H7 (cell line): ENCODE measurements around the gene RIPOR2. TPM values are rescaled to one million over a fixed set of nuclear protein-coding genes. Genes with fewer than 3 reads are reported as not detected.

Source experiments
- DNase-seq: peaks from one replicate; pipeline ENCODE4 v3.0.0; 2012
- H3K27me3 ChIP-seq: 2 replicates; pipeline ENCODE4 v1.6.0; 2011; ENCODE audit warnings: mild to moderate bottlenecking, low read length; ENCODE audit not compliant: control insufficient read depth, insufficient read depth
- H3K36me3 ChIP-seq: replicated peaks from 2 replicates; pipeline ENCODE4 v1.5.1; 2011; ENCODE audit warnings: low read length; ENCODE audit not compliant: control insufficient read depth, insufficient read depth
- H3K4me3 ChIP-seq: 2 replicates; pipeline ENCODE4 v1.5.1; 2011; ENCODE audit warnings: low read depth, mild to moderate bottlenecking, control low read depth, low read length, moderate library complexity; ENCODE audit not compliant: insufficient read depth
- total RNA-seq: library from RNA; depleted of rRNA; stranded (reverse); fragments of >200 nt; shearing (Covaris generic); gene quantifications from 2 replicates; pipeline ENCODE4 v1.2.3, GENCODE V29; 2014

The RIPOR2 gene
- total RNA-seq, 1 experiment from 2014 or later, result 0.31 TPM

DNA sequence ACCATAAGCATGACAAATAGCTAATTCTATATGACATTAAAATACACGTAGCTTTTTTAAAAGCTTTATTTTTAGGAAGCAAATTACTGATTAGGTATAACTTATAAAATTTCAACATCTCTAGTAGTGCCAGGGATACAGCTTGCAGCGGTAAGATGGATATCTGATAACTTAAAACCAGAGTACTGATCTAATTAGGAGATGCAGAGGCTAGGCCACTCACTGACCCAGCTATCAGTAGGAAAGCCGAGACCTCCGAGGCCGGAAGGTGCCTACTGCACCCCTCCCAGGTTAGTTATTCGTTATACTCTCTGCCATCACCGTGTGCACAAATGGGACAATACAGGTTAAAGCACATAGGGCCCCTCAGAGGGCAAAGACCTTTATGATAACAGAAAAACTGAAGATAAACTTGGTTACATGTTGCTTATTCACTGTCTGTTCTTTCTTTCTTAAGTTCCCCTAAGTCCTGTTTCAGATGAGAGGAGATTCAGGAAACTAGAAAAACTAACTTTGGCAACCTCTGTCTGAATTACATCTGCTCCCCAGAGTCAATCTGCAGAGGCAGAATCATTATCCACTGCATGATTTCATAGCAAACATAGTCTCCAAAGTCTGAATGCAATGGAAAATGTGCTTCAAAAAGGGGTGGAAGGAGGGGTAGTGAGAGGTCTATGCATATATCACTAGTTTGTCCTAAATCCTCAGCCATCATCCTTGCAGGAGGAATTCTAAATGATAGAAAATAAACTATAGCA is 60.8 kb downstream of the RIPOR2 start:
- Histone ChIP-seq H3K36me3 (no peaks in the 10 kb centered on the region), H3K4me3 (no peak overlapping the region), H3K27me3 (no peaks in the 10 kb centered on the region)
- no peak for DNase-seq

DNA sequence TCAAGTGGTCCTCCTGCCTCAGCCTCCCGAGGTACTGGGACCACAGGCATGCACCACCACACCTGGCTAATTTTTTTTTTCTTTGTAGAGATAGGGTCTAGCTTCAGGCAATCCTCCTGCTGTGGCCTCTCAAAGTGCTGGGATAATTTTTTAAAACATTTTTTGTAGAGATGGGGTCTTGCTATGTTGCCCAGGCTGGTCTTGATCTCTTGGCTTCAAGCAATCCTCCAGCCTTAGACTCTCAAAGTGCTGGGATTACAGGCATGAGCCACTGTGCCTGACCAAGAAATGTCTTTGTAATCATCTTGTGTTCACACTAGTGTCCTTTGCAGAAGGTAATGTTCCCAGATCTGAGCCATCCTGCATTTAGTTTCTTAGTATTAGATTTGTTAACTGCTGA is 61.6 kb downstream of the RIPOR2 start:
- Histone ChIP-seq H3K27me3 (no peaks in the 10 kb centered on the region), H3K4me3 (no peak overlapping the region), H3K36me3 (no peaks in the 10 kb centered on the region)
- no peak for DNase-seq

DNA sequence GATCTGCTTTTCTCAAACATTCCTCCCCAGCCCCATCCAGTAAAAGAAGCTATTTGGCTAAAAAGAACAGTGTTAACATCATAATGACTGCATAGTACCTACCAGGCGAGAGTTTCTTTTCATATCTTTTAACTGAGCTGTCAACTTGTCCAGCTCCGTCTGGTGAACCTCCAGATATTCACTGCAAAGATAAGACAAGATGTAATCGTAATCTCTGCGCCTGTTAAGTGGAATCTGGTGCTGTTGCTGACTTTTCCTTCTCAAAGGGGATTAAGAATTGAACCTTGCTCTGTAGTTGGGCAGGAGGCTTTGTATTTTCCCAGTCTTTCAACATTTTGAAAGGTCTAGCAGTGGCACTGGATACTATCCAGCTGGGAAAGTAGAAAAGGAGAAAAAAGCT is 63.0 kb downstream of the RIPOR2 start:
- DNase-seq, result no peak
- no peaks in the 10 kb centered on the region for H3K36me3 ChIP-seq
- no peak overlapping the region for H3K4me3 ChIP-seq
- no peaks in the 10 kb centered on the region for H3K27me3 ChIP-seq

DNA sequence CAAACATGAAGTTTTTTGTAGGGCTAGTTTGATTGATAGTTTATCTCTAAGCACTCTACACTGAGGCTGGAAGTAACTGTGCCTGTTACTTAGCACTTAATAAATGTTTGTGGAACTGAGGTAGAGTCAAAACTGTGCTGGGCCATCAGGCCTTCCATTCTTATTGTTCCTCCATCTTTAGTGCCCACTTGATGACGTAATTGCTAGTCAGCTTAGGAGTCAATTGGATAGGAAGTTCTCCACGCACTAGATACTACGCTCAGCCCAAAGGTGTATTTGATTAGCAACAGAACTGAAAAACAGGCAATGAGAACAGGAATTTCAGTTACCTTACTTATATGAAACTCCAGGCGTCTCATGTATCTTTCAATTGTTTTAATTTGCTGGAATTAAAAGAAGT is 67.0 kb downstream of the RIPOR2 start:
- Histone ChIP-seq H3K27me3 (no peaks in the 10 kb centered on the region), H3K4me3 (no peak overlapping the region), H3K36me3 (no peaks in the 10 kb centered on the region)
- DNase-seq, result no peak

DNA sequence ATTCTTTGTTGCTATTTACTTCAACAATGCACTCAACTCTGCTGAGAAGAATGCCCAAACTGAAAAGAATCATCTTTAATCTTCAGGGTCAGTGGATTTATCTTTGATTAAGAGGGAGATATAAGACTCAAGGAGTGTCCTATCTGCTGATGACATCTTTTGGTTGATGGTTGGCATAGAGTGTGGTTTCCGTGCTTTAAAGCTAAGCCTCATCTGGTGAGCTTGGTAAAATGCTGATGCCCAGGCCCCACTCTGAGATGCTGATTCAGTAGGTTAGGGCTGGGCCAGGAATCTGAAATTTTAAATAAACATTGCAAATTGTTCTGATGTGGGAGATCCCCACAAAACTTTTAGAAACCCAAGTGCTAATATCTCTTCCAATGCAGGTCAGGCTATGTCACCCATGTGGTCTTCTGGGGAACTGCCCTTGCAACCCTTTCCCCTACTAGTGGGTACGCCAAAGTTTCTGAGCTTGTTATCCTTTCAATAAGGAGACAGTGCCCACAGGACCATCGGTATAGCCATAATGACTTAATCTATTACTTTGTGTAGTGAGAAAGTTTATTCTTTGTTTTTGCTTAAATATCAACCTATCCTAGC is 68.6 kb downstream of the RIPOR2 start:
- DNase-seq, result no peak
- H3K27me3 ChIP-seq, result no peaks in the 10 kb centered on the region

DNA sequence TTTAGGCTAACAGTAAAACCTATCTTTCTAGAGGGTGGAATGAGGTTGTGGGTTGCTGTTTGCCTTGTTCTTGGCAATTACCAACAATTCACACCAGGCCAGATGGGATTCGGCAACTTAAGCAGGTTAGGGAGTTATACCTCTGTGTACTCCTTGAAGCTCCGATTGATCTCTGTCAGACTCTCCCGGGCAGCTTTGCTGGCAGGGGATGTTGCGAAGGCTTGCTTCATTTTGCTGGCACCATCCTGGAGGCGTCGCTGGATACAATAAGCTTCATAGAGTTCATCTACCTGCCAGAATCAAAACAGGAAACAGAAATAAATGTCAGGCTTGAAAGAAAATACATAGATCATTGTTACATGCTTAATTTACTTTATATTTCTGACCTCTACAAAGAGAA is 70.6 kb downstream of the RIPOR2 start:
- no peak overlapping the region for H3K4me3 ChIP-seq
- no peaks in the 10 kb centered on the region for H3K27me3 ChIP-seq
- DNase-seq, result no peak
- no peaks in the 10 kb centered on the region for H3K36me3 ChIP-seq

More for the DNA sequence above, 68.6 kb downstream of the RIPOR2 start:
- H3K4me3 ChIP-seq, result no peak overlapping the region
- no peaks in the 10 kb centered on the region for H3K36me3 ChIP-seq

DNA sequence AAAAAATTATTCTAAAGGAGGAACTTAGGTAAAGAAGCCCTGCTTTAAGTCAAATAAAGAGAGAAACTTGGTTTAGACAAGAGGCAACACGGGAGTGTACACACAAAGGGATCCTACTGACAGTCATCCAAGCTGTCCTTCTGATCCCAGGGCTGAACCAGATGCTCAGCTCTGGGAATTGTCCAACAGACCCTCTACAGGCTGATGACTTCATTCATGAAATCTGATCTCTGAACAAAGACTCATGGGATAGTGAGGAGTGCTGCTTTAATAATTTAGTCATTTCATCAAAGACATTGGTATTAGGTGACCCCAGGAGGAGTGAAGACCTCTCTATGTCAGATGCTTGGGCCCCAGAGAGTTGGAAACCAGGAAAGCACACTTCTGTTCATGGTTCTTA is 71.4 kb downstream of the RIPOR2 start:
- no peak for DNase-seq
- Histone ChIP-seq H3K27me3 (no peaks in the 10 kb centered on the region), H3K36me3 (no peaks in the 10 kb centered on the region), H3K4me3 (no peak overlapping the region)

DNA sequence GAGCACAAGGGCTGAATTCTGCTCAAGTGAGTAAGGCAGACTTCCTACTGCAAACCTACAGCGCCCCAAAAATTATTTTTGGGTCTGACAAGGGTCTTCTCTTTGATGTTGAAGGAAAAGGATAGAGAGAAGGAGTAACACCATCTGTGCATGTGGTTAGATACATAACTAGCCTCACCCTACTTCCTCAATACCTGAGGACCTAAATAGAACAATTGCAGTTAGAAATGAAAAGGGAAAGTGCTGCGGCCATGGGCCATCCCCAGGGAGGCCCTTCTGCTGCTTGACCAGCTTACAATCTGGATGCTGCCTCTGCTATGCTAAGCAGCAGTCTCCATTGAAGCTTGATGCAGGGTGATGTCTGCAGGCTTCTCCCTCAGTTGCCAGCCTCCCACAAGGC is 73.8 kb downstream of the RIPOR2 start:
- Histone ChIP-seq H3K4me3 (no peak overlapping the region), H3K36me3 (no peaks in the 10 kb centered on the region), H3K27me3 (no peaks in the 10 kb centered on the region; the same call in 1 of the 2 replicates)
- no peak for DNase-seq

DNA sequence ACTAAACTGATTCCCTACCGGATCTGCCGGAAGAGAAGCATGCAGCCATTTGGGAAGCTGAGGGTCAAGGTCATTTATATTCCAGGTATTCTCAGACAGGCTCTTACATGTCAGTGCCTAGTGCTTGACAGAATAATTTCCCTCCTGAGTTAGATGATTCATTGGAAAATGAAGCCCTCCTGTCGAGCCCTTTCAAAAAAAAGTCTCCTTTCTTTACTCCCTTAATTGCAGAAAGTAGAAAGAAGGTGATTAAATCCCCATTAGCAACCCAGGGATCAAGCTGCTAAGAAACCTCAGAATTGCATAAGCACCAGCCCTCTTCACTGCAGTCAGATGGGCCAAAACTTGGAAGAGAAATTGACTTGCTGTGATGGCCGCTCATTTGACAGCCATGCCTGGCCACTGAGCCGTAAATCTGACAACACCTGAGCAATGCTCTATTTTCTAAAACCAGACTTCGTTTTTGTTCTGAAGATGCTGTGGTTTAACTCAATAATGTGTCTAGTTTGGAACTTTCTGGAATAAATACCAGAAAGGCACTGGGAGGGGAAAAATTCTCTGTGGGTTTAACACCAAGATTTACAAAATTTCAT is 76.1 kb downstream of the RIPOR2 start:
- Histone ChIP-seq H3K36me3 (no peaks in the 10 kb centered on the region), H3K4me3 (no peak overlapping the region), H3K27me3 (no peaks in the 10 kb centered on the region; the same call in 1 of the 2 replicates)
- DNase-seq, result no peak

DNA sequence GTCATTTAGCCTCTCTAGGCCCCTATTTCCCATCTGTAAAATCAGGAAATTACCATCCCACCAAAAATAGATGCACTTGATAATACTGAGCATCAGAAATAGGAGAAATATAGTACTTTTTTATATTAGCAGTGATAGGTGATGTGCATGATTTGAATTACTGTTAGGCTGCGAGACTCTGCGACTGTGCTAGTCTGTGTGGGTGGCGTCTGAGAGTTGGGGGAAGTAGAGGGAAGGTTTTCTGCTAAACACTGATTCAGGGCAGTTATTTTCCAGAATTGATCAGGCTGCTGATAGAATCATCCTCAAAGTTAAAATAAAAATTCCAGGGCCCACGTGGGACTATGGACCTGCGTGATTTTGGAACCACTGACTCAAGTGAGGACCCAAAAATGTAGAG is 76.6 kb downstream of the RIPOR2 start:
- DNase-seq, result no peak
- no peak overlapping the region for H3K4me3 ChIP-seq
- H3K27me3 ChIP-seq, result no peaks in the 10 kb centered on the region; the same call in 1 of the 2 replicates
- no peaks in the 10 kb centered on the region for H3K36me3 ChIP-seq

DNA sequence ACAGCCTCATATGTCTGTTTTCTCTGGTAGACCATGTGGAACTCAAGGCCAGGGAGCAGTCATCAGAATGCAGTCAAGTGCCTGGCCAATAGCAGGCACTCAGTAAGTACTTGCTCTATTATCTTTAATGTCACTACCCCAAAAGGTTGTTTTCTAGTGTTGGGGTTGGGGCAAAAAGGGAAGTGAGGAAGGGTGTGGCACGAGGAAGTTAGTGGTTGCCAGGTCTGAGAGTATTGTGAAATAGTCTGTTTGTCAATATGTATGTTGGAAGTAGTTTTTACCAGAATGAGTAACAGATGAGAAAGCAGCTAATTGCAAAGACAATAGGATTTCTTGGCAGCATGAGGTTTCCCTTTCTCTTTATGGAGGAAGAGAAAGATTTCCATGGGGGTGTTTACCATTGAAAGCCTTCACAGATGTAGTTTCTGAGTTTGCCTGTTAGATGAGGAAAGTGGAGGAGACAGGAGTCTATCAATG is 77.5 kb downstream of the RIPOR2 start:
- Histone ChIP-seq H3K36me3 (no peaks in the 10 kb centered on the region), H3K27me3 (no peaks in the 10 kb centered on the region; the same call in 1 of the 2 replicates), H3K4me3 (no peak overlapping the region)
- no peak for DNase-seq

DNA sequence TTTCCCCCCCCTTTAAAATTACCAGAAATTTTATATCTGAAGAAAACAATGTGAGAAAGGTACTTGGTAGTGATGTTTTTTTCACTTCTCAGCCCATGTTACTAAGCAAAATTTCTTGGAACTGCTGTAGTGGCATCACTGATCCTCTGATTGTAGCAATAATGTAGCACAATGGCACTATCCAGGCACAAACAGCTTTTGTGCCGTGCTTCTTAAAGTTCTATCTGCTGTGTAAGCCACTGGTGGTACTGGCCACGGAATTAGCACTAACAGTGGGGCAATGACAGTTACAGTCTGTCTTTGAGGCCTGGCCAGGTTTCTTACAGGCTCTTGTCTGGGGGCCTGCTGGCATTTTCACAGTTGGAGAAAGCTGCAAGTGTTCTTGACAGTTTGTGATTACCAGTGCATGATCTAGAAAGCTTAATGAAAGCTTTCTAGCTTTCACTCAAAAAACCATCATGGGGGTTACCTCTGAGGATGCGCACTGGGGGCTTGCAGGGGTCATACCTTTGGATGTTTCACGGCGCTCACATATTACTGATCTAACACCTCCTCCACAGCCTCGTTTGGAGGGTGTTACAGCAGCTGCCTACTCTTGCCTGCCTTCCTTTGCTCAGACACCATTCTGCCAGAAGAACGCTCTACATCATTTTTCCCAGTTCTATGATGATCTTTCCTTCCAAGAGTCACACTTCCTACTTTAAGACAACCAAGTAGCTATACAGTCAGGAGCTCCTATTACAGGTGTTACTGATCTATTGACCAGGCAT is 78.7 kb downstream of the RIPOR2 start:
- Histone ChIP-seq H3K36me3 (no peaks in the 10 kb centered on the region), H3K27me3 (no peaks in the 10 kb centered on the region; the same call in 1 of the 2 replicates), H3K4me3 (no peak overlapping the region)
- DNase-seq, result no peak

DNA sequence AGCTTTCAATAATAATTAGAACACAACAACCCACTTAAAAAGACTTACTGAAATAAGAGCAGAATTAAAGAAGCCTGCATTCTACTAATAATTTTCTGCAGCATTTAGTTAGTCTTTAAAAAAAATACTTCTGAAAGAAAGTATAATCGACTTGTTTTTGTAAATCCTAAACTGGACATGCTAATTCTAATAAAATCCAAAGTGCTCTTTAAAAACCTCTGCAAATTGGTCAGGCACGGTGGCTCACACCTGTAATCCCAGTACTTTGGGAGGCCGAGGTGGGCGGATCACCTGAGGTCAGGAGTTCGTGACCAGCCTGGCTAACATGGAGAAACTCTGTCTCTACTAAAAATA is 79.5 kb downstream of the RIPOR2 start:
- DNase-seq, result no peak
- H3K36me3 ChIP-seq, result no peaks in the 10 kb centered on the region
- H3K4me3 ChIP-seq, result no peak overlapping the region
- no peaks in the 10 kb centered on the region; the same call in 1 of the 2 replicates for H3K27me3 ChIP-seq

DNA sequence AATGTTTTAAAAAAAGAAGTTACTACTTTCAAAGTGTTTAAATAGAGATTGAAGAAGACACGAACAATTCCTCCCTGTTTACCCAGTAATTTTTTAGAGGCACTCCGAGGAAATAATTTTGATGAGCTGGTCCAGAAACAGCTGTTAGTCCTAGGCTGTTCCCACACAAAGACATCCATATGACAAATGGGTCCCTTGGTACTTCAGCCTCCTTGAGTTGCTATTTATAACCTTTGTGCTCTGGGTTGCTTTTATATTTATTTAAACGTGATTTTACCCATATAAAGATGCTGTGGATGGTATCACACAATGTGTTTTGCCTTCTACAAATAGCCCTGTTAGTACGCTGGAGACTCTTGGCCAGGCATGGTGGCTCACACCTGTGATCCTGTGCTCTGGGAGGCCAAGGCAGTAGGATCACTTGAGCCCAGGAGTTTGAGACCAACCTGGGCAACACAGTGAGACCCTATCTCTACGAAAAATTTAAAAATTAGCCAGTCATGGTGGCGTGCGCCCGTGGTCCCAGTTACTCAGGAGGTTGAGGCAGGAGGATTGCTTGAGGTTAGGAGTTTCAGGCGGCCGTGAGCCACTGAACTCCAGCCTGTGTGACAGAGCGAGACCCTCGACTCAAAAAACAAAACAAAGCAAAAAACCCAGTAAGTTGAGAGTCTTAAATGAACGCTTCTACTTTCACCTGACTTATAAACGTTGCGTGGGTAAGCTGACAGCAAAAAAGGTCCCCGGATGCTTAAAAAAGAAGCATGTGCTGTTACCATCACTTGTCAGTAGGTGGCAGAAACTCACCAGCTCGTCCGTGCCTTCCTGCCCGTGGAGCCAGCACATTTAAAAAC is 80.1 kb downstream of the RIPOR2 start:
- no peaks in the 10 kb centered on the region for H3K36me3 ChIP-seq

More for the DNA sequence above, 80.1 kb downstream of the RIPOR2 start:
- H3K4me3 ChIP-seq, result no peak overlapping the region
- DNase-seq, result peak; percentile 70
- no peaks in the 10 kb centered on the region; the same call in 1 of the 2 replicates for H3K27me3 ChIP-seq
